ENCODE measurements around the gene SLC8A1.

DNA sequence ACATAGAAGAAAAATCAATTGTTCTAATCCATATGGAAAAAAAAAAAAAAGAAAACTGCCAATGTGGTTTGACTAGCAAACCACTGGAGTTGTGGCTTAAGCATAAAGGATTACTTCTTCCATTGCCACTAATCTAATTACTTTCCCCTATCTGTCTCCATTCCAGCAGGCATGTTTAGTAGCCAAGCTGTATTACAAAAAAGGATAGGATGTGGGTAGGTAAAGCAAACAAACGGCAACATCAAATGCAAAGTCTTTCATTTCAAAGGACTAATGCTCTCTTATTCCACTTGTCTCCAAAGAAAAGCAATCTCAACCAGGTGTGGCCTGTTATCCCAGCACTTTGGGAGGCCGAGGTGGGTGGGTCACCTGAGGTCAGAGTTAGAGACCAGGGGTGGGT, 36.5 kb downstream of the SLC8A1 start:
- no peak for TF ChIP-seq CTCF (IDR thresholded peaks at IDR 0.05)
- no peak for TF ChIP-seq POLR2A (IDR thresholded peaks at IDR 0.05)
